ENCODE results near the gene MERTK. TPM values are rescaled to one million over a fixed set of nuclear protein-coding genes. Genes with fewer than 3 reads are reported as not detected.

Gene MERTK
- total and polyA plus RNA-seq, 2 donors (not counting 1 experiment from before 2014, with no cell fraction given): 0.04 to 0.34 TPM

DNA sequence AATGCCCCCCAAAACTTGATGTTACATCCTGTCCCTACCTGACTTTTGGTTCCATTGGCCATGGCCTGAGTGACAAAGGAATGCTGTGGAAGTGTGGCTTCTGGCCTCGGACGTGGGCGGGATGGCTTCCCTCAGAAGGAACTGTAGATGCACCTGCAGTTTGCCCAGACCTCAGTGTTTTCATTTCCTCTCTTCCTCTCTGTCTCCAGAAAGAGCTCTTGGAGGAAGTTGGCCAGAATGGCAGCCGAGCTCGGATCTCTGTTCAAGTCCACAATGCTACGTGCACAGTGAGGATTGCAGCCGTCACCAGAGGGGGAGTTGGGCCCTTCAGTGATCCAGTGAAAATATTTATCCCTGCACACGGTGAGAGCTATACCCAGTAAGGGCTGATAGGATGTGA, 95.6 kb downstream of the MERTK start:
- TF ChIP-seq CTCF (IDR thresholded peaks at IDR 0.05) (no peak), EZH2 (IDR thresholded peaks at IDR 0.05; ENCODE audit: borderline replicate concordance, insufficient read depth, low read depth, low read length, poor library complexity, severe bottlenecking) (no peak)
- H3K27me3 ChIP-seq (replicated peaks in 1 of 4; ENCODE audit: control extremely low read depth in 1 of 4, control insufficient read depth in 3 of 4, insufficient read depth in 4 of 4, low read length in 3 of 4): peaks cover 0 to 2% (median 0%) of the 10 kb centered on the region in 4 experiments
- ChIA-PET CTCF (interaction anchor here (2.0 kb wide), 1 partner anchor 54 kb away, joined by 5 read pairs; no protein-coding TSS in a partner anchor), POLR2A (no interaction called here)
- intact Hi-C loops (cut with micrococcal nuclease): no loop called here
- H3K9me3 Mint-ChIP-seq (ENCODE audit: insufficient read depth): no peaks in the 10 kb centered on the region
- H3K4me1 ChIP-seq (ENCODE audit: control insufficient read depth in 2 of 2, insufficient read depth in 2 of 2, low read length in 2 of 2): no peaks in the 10 kb centered on the region
- H3K27ac ChIP-seq (ENCODE audit: low read length in 2 of 2): no peak overlapping the region
- H3K9me3 ChIP-seq (ENCODE audit: control extremely low read depth in 1 of 3, control insufficient read depth in 2 of 3, insufficient read depth in 1 of 3, low read length in 2 of 3): no peaks in the 10 kb centered on the region
- H3K4me3 Mint-ChIP-seq: no peak overlapping the region
- no peaks in the 10 kb centered on the region for H3K4me1 Mint-ChIP-seq
- H3K27me3 Mint-ChIP-seq: peaks cover 5% of the 10 kb centered on the region
- no peak overlapping the region for H3K4me3 ChIP-seq (ENCODE audit: control extremely low read depth in 1 of 5, extremely low read depth in 1 of 5, insufficient read depth in 1 of 5, low read depth in 2 of 5, low read length in 4 of 5)
- WGBS (ENCODE audit: insufficient coverage): 81% methylated on average over 7 of the region's 8 CpGs
- H2AFZ ChIP-seq (ENCODE audit: insufficient read depth, low read depth, low read length, poor library complexity, severe bottlenecking): no peak overlapping the region
- no peak overlapping the region for H3K9ac ChIP-seq (ENCODE audit: low read length)
- H3K79me2 ChIP-seq (ENCODE audit: control insufficient read depth, insufficient read depth, low read length): no peaks in the 10 kb centered on the region
- H3K36me3 ChIP-seq (replicated peaks in 1 of 2; ENCODE audit: control extremely low read depth in 1 of 2, control insufficient read depth in 1 of 2, extremely low read depth in 1 of 2, insufficient read depth in 2 of 2, low read length in 1 of 2): no peaks in the 10 kb centered on the region
- H3K4me2 ChIP-seq (replicated peaks; ENCODE audit: low read depth, low read length, poor library complexity, severe bottlenecking): no peak overlapping the region
- no peak for DNase-seq
- ATAC-seq (ENCODE audit: low read depth): no peak
- no peak overlapping the region for H3K27ac Mint-ChIP-seq
- no peaks in the 10 kb centered on the region for H4K20me1 ChIP-seq (ENCODE audit: control insufficient read depth, insufficient read depth, low read length, poor library complexity, severe bottlenecking)

- Histone ChIP-seq H2AFZ (ENCODE audit: insufficient read depth, low read depth, low read length, poor library complexity, severe bottlenecking) (no peak overlapping the region), H3K9me3 (ENCODE audit: control extremely low read depth in 1 of 3, control insufficient read depth in 2 of 3, insufficient read depth in 1 of 3, low read length in 2 of 3) (no peaks in the 10 kb centered on the region), H3K4me3 (ENCODE audit: control extremely low read depth in 1 of 5, extremely low read depth in 1 of 5, insufficient read depth in 1 of 5, low read depth in 2 of 5, low read length in 4 of 5) (no peak overlapping the region), H3K27ac (ENCODE audit: low read length in 2 of 2) (no peak overlapping the region), H3K79me2 (ENCODE audit: control insufficient read depth, insufficient read depth, low read length) (no peaks in the 10 kb centered on the region), H3K27me3 (replicated peaks in 1 of 4; ENCODE audit: control extremely low read depth in 1 of 4, control insufficient read depth in 3 of 4, insufficient read depth in 4 of 4, low read length in 3 of 4) (peaks cover 0 to 2% (median 0%) of the 10 kb centered on the region in 4 experiments), H3K9ac (ENCODE audit: low read length) (no peak overlapping the region), H3K4me1 (ENCODE audit: control insufficient read depth in 2 of 2, insufficient read depth in 2 of 2, low read length in 2 of 2) (no peaks in the 10 kb centered on the region), H4K20me1 (ENCODE audit: control insufficient read depth, insufficient read depth, low read length, poor library complexity, severe bottlenecking) (no peaks in the 10 kb centered on the region), H3K4me2 (replicated peaks; ENCODE audit: low read depth, low read length, poor library complexity, severe bottlenecking) (no peak overlapping the region), H3K36me3 (replicated peaks in 1 of 2; ENCODE audit: control extremely low read depth in 1 of 2, control insufficient read depth in 1 of 2, extremely low read depth in 1 of 2, insufficient read depth in 2 of 2, low read length in 1 of 2) (no peaks in the 10 kb centered on the region)
- ATAC-seq (ENCODE audit: low read depth) (no peak), DNase-seq (no peak)
- Mint-ChIP-seq H3K9me3 (ENCODE audit: insufficient read depth) (no peaks in the 10 kb centered on the region), H3K4me3 (no peak overlapping the region), H3K27me3 (peaks cover 5% of the 10 kb centered on the region), H3K4me1 (no peaks in the 10 kb centered on the region), H3K27ac (no peak overlapping the region)
- CTCF ChIA-PET: interaction anchor here (2.0 kb wide), 1 partner anchor 52 kb away, joined by 5 read pairs; no protein-coding TSS in a partner anchor
- 91% methylated on average over 4 of the region's 5 CpGs for WGBS (ENCODE audit: insufficient coverage)
- intact Hi-C loops (cut with micrococcal nuclease): no loop called here
- POLR2A ChIA-PET: no interaction called here
- no peak for TF ChIP-seq CTCF (IDR thresholded peaks at IDR 0.05)
- TF ChIP-seq EZH2 (IDR thresholded peaks at IDR 0.05; ENCODE audit: borderline replicate concordance, insufficient read depth, low read depth, low read length, poor library complexity, severe bottlenecking): no peak
Observed at GRCh38 chr2:111995148-111995547, 96.7 kb downstream of the MERTK start.
